ENCODE data around the gene RFC4.

Gene RFC4

DNA sequence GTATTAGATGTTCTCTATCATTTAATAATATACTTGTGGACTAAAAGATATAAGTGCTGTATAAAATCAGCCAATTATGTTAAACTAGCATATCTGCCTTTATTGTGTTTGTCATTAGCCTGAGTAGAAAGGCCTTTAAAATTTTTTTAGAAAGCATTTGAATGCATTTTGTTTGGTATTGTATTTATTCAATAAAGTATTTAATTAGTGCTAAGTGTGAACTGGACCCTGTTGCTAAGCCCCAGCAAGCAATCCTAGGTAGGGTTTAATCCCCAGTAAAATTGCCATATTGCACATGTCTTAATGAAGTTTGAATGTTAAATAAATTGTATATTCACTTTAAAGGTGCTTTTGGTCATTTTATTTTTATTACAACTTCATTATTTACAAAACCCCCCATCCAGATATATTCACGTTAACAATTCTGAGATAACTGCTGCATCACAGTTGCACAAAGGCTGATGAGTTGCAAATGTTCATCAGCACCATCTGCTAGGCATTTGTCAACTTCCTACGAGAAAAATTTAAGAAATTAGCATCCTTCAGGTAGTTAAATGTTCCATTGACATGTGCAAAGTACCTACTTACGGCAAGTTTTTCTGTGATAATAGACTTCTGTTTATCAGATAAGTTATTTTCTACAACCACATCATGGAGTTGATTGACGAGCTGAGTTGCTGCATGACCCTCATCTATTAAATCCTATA is 16.6 kb downstream of the RFC4 start:
- TF ChIP-seq TAF1 (IDR thresholded peaks at IDR 0.05; ENCODE audit: borderline replicate concordance, insufficient read depth, low read length) (no peak), SIN3A (IDR thresholded peaks at IDR 0.05; ENCODE audit: borderline replicate concordance, insufficient read depth, low read length) (no peak; the same call in 1 of the 2 replicates), FOXP2 (optimal IDR thresholded peaks at IDR 0.05; ENCODE audit: borderline replicate concordance, extremely low read depth, extremely low read length, insufficient read depth) (no peak), POLR2AphosphoS5 (IDR thresholded peaks at IDR 0.05; ENCODE audit: low read depth, low read length) (no peak)
- TF ChIP-seq, protein P1, sequence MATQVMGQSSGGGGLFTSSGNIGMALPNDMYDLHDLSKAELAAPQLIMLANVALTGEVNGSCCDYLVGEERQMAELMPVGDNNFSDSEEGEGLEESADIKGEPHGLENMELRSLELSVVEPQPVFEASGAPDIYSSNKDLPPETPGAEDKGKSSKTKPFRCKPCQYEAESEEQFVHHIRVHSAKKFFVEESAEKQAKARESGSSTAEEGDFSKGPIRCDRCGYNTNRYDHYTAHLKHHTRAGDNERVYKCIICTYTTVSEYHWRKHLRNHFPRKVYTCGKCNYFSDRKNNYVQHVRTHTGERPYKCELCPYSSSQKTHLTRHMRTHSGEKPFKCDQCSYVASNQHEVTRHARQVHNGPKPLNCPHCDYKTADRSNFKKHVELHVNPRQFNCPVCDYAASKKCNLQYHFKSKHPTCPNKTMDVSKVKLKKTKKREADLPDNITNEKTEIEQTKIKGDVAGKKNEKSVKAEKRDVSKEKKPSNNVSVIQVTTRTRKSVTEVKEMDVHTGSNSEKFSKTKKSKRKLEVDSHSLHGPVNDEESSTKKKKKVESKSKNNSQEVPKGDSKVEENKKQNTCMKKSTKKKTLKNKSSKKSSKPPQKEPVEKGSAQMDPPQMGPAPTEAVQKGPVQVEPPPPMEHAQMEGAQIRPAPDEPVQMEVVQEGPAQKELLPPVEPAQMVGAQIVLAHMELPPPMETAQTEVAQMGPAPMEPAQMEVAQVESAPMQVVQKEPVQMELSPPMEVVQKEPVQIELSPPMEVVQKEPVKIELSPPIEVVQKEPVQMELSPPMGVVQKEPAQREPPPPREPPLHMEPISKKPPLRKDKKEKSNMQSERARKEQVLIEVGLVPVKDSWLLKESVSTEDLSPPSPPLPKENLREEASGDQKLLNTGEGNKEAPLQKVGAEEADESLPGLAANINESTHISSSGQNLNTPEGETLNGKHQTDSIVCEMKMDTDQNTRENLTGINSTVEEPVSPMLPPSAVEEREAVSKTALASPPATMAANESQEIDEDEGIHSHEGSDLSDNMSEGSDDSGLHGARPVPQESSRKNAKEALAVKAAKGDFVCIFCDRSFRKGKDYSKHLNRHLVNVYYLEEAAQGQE (IDR thresholded peaks at IDR 0.05; ENCODE audit: insufficient read depth in 1 of 2, low read depth in 2 of 2, low read length in 2 of 2): no peak

DNA sequence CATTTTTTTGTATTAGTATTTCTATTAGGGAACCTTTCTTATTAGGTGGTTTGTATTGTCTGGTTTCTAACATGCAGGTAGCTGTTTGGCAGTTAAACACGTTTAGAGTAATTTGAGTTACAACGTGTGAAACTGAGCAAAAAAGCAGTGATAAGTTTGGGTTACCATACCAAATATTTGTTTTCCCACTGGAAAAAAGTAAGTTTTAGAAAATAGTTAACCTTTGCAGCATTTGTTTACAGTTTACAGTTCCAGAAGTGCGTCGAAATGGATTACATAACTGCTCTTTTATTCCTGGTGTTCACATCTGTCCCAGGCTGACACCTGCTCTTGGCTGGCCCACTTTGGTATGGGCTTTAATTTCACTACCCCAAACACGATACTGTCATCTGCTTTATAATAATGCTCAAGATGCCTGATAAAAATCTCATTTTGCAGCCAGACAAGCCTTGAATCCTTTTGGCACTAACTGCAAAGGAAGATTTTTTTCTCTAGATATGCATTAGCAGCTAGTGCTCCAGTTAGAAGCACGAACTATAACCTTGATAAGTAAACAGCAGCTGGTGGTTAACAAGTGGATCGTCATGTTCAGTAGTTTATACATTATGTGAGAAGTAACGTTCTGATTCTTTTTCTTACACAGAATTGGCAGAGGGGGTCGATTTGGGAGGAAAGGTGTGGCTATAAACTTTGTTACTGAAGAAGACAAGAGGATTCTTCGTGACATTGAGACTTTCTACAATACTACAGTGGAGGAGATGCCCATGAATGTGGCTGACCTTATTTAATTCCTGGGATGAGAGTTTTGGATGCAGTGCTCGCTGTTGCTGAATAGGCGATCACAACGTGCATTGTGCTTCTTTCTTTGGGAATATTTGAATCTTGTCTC is 17.6 kb downstream of the RFC4 start:
- TF ChIP-seq FOXP2 (optimal IDR thresholded peaks at IDR 0.05; ENCODE audit: borderline replicate concordance, extremely low read depth, extremely low read length, insufficient read depth): no peak
- TF ChIP-seq, protein P1 (IDR thresholded peaks at IDR 0.05; ENCODE audit: insufficient read depth in 1 of 2, low read depth in 2 of 2, low read length in 2 of 2): no peak
- no peak for TF ChIP-seq TAF1 (IDR thresholded peaks at IDR 0.05; ENCODE audit: borderline replicate concordance, insufficient read depth, low read length)
- TF ChIP-seq POLR2AphosphoS5 (IDR thresholded peaks at IDR 0.05; ENCODE audit: low read depth, low read length): peak; percentile 16; the same call in 1 of the 2 replicates
- no peak for TF ChIP-seq SIN3A (IDR thresholded peaks at IDR 0.05; ENCODE audit: borderline replicate concordance, insufficient read depth, low read length)

DNA sequence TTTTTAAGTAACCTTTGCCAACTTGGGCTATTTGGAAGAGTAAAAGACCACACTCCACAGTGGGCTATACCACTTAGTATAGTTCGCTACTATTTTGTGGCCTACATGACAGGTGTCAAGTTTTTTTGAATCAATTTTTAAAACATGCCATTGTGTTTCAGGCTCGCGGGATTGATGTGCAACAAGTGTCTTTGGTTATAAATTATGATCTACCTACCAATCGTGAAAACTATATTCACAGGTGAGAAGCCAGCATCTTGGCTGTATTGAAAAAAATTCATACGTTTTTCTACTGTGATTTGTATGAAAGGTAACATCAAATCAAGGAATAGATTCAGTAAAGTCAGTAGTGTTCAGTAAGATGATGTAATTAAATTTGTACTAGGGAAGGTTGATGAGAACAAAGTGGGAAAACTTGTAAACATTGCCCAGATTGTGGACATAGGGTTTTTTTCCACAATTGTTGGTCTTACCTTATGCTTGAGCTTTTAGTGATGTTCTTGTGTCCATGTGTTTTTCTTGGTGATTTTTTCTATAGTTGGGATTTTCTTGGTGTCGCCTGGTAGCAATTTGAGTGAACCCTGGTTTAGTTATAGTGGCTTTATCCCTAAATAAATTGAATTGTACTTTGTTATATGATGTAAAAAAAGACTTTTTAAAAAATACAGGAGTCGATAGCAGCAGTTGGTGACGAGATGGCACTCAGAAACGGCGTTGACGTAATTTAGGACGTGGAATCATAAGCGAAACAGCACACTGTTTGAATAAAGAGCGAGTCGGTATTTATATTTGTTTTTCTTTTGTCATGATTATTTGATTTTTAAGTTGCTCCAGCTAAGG is 18.4 kb downstream of the RFC4 start:
- no peak for TF ChIP-seq TAF1 (IDR thresholded peaks at IDR 0.05; ENCODE audit: borderline replicate concordance, insufficient read depth, low read length)
- peak; percentile 3 for TF ChIP-seq POLR2AphosphoS5 (IDR thresholded peaks at IDR 0.05; ENCODE audit: low read depth, low read length)
- TF ChIP-seq FOXP2 (optimal IDR thresholded peaks at IDR 0.05; ENCODE audit: borderline replicate concordance, extremely low read depth, extremely low read length, insufficient read depth): no peak

DNA sequence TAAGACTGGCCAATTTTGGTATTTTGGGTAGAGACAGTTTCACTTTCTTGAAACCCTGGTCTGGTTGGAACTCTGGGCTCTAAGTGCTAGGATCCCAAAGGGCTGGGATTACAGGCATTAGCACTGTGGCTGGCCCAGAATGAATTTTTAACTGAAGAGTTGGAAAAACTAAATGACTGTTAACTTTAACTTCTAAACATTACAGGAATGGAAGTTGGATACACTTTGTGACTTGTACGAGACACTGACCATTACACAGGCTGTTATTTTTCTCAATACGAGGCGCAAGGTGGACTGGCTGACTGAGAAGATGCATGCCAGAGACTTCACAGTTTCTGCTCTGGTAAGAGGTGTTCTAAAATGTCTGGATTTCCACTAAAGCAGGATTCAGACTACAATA is 19.4 kb downstream of the RFC4 start:
- no peak for TF ChIP-seq FOXP2 (optimal IDR thresholded peaks at IDR 0.05; ENCODE audit: borderline replicate concordance, extremely low read depth, extremely low read length, insufficient read depth)
- TF ChIP-seq TAF1 (IDR thresholded peaks at IDR 0.05; ENCODE audit: borderline replicate concordance, insufficient read depth, low read length): no peak
- TF ChIP-seq SIN3A (IDR thresholded peaks at IDR 0.05; ENCODE audit: borderline replicate concordance, insufficient read depth, low read length): no peak
- TF ChIP-seq, protein P1 (IDR thresholded peaks at IDR 0.05; ENCODE audit: insufficient read depth in 1 of 2, low read depth in 2 of 2, low read length in 2 of 2): no peak
- TF ChIP-seq POLR2AphosphoS5 (IDR thresholded peaks at IDR 0.05; ENCODE audit: low read depth, low read length): no peak

DNA sequence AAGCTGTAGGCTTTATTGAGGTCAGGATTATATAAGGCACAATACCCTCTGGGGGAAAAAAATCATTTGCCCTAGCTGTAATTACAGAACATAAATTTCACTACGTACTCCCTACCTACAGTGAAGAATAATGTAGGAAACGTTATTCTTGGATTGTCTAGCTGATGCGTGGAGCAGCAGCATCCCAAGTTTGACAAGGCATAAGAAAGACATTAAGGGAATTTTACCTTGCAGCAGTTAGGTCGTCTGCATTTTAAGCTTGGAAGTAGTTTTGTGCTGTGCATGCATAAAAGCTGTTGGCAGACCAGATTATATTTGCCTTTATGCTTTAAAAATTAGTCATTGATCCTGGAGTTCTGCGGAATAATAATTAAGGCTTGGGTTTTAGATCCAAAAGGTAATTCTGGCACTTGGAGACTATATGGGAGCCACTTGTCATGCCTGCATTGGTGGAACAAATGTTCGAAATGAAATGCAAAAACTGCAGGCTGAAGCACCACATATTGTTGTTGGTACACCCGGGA is 20.7 kb downstream of the RFC4 start:
- TF ChIP-seq SIN3A (IDR thresholded peaks at IDR 0.05; ENCODE audit: borderline replicate concordance, insufficient read depth, low read length) (no peak), FOXP2 (optimal IDR thresholded peaks at IDR 0.05; ENCODE audit: borderline replicate concordance, extremely low read depth, extremely low read length, insufficient read depth) (no peak)
- TF ChIP-seq, protein P1 (IDR thresholded peaks at IDR 0.05; ENCODE audit: insufficient read depth in 1 of 2, low read depth in 2 of 2, low read length in 2 of 2): no peak
